Activated T-cell treated with anti-CD3 and anti-CD28 coated beads for 4 hours (primary cell): ENCODE results near the gene PPP2R2C.
A peak's percentile ranks its signal among the peaks of the same experiment; 100 is the strongest.

ENCODE experiments used
- DNase-seq: peaks from one replicate; pipeline ENCODE4 v3.0.0-alpha.2; 2020

PPP2R2C gene

GRCh38 chr4:6338951-6339817, 133.2 kb downstream of the PPP2R2C start:
- no peak for DNase-seq

DNA sequence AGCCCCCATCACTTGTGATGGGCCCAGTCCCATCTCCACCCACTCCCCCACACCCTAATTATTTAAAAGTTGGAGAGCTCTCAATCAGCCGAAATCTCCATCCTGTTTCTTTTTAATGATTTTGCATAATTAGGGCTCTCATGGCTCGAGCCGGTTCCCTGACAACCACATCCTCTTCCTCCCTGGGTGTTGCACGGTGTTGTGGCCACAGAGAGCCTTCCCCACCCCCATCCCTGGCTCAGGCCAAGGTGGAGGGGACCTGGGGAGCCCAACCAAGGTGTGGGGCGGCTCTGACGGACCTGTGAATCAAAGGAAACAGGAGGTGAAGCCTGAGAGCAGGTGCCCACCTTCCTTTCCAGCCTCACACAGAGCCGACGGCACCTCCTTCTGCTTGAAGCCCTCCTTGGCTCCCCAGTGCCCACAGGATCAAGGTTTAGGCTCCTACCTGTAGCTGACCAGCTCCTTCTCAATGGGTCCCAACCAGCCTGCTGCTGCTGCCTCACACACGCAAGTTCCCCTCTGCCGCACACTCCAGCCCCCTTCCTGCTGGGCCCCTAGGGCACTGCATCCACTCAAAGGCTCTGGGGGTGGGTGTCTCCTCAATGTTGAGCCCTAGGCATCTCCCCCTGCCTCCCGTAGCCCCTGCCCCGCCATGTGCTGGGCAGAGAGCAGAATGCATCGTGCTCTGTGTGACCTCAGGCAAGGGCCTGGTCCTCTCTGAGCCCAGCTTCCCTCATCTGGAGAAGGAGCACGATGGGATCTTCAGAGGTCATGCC, 134.1 kb downstream of the PPP2R2C start:
- DNase-seq: no peak

GRCh38 chr4:6337331-6337935, 135.0 kb downstream of the PPP2R2C start:
- no peak for DNase-seq

- DNase-seq: no peak
Observed at GRCh38 chr4:6336166-6336565, 136.2 kb downstream of the PPP2R2C start.

DNA sequence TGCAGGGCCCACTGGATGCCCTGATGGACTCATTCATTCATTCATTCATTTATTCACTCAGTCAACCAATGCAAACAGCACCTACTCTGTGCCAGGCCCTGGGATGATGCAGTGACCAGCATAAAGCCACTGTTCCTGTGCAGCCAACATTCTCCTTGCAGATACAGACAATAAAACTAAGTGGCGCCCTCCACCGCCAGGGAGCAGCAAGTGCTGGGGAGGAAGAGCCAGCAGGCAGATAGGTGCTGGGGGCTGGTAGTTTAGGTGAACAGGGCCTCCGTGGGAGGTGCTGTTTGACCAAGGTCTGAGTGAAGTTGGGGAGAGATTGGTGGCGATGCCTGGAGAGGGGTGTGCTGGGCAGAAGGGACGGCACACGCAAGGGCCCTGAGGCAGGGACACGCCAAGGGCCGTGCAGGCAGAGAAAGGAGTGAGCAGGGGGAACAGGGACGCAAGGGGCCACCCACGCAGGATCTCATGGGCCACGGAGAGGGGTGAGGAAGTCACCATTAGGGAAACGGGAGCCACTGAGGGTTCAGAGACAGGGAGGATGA, 137.3 kb downstream of the PPP2R2C start:
- DNase-seq: no peak

GRCh38 chr4:6334203-6334887, 138.1 kb downstream of the PPP2R2C start:
- no peak for DNase-seq

GRCh38 chr4:6333301-6334202, 138.9 kb downstream of the PPP2R2C start:
- no peak for DNase-seq

- DNase-seq: no peak
Observed at GRCh38 chr4:6332669-6333050, 139.8 kb downstream of the PPP2R2C start.

DNA sequence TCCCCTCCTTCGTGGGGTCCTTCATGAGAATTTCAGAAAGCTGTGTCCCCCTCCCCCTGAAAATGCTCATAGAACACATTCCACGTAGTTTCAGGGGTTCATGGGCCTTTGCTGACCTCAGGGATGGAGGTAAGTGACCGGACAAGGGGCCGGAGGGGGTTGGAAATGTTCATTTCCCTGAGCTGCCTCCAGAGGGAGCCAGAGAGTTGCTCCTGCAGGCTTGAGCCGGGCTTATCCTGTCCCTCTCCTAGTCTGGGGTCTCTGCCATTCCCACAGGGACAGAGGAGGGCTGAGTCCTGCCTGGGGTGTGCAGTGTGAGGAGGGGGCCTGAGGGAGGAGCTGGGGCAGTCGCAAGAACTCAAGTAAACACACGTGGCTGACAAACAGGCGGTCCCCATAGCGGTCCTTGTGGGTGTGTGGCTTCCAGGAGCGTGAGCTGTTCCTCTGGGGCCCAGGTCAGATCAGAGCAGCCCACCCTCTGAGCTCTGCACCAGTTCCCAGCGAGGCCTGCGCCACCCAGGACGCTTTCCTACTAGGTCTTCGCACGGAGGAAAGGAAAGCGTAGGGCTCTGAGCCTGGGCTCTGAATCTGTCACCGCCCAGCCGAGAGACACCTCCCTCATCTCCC, 140.3 kb downstream of the PPP2R2C start:
- DNase-seq: no peak

GRCh38 chr4:6331468-6331867, 140.9 kb downstream of the PPP2R2C start:
- no peak for DNase-seq

DNA sequence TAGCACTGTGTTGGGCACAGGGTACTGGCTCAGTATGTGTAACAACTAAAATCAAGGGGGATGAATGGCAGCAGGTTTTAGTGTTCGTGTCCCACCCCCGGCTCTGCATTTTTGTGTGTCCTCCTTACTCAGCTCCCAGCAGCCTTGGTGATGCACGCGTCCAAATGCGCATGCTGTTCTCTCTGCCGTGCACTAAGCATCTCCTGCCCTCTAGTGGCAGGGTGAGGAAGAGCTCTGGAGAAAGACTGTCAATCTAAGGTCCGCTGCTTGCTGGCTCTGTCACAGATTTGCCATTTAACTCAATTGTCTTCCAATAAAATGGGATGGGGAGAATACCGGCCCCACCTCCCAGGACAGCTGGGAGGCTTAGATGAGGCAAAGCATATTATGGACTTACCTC, 141.4 kb downstream of the PPP2R2C start:
- no peak for DNase-seq

GRCh38 chr4:6330384-6330767, 142.0 kb downstream of the PPP2R2C start:
- no peak for DNase-seq

- no peak for DNase-seq
Observed at GRCh38 chr4:6329478-6330383, 142.7 kb downstream of the PPP2R2C start.

DNA sequence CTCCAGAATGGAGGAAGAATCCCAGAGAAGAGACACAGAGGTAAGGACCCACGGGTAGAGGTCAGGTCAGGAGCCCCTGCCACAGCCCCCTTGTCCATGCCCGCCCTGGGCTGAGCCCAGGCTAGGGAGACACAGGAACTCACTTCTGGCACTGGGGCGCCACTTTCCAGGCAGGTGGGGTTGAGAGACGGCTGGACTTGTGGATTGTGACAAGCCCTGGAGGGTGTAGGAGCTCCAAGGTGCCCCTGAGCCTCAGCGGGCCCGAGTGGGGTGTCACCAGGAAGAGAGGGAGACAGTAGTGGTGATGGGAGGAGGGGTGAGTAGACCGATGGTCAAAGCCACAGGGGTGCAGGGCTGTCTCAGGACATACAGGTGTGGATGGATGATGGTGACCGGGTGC, 143.9 kb downstream of the PPP2R2C start:
- no peak for DNase-seq

- DNase-seq: peak; percentile 69
Observed at GRCh38 chr4:6327220-6327917, 145.0 kb downstream of the PPP2R2C start.

DNA sequence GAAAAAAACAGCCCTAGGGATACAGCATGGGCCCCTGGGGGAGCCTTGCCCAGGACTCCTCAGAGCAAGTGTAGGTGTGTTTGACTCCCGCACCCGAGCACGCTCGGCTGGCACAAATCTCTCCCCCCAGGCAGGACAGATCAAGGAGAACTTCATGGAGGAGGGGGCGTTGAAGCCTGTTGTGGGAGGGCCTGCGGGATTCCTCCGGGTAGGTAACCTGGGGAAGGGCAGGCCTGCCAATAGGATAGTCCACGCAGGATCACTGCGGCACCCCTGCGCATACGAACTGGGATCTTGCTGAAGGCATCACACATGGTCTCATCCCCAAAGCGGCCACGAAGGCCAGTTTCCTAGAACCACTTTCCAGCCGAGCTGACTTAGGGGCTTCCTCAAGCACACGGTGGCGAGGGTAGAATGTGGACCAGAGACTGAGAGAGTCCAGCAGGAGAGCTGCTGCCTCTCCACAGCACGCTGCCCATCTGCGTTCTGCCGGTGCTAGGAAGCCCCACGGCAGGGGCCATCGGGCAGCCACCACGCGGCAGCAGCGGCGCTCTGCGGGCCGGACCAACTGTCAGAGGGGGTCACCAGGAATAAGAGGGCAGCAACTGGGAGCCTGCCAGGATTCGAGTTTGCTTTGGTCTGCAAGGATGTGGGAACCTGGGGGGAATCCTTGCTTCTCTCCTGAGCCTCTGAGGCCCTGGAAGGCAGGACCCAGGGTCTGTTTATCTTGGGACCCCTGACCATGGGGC, 145.9 kb downstream of the PPP2R2C start:
- no peak for DNase-seq

DNA sequence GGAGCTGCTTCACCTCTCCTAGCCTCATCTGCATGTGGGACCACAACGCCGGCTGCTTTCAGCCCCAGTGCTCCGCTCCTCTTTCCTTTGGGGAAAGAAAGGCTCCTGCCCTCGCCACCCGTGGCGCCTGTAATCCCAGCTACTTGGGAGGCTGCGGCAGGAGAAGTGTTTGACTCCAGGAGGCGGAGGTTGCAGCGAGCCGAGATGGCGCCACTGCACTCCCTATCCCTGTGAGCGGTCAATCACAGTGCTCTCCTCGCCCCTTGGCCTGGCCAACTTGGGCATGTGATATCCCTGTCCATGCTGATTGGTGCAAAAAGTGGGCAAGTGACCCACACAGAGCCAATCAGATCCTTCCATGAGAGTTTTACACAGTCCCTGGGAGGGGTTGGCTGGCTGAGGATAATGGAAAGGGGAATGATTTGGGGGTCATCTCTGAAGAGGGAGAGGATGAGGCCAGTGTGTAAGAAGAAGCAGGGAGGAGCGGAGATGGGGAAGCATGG, 146.6 kb downstream of the PPP2R2C start:
- no peak for DNase-seq

DNA sequence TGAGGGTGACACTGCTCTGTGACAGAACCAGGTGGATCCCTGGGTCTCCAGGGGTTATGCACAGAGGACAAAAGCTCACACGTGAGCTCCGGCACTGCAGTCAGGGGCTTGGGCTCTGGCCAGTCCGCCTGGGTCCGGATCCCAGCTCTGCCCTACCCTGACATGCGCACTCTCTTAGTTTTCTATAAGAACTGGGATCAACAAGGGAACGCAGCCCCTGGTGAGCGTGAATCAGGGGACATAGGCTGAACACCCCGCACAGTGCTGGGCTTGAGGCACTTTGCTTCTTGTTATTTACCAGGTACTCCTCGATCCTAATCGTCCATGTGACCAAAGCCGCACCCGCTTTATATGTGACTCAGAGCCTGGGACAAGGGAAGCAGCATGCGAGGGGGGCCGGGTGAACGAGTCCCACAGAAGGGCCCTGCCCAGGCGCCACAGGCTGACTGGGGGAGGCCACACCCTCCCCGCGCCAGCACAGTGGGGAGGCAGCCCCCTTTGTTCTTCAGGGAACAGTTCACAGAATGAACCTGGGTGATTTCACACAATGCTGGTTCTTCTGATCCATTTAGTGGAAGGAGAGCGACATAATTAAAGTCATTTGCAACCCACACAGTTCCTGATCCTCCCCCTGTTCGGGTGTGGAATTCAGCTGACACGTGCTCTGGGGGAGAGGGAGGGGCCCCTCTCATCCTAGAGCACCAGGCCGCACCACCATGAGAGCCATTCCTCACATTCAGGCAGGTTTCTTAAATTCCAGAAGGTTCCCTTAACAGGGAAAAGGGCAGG, 147.2 kb downstream of the PPP2R2C start:
- no peak for DNase-seq
